NCI-H524 treated with DMSO at 0.1 percent for 48 hours (cell line): ENCODE measurements around the gene ARPC2.
"Not testable (repeated sequence)": the region's sequence is repeated elsewhere in the genome, so short reads cannot be mapped to it uniquely, and the experiment has no call there.

Experiments used
- DNase-seq: peaks from one replicate; lab custom pipeline; 2025; lab: John Stamatoyannopoulos, UW

Gene ARPC2

GRCh38 chr2:218216674-218217359, at the start of gene ARPC2:
Gene ARPC2 (plus strand): TSS chr2:218217189. CDS start chr2:218217471, 282 bp downstream.
- DNase-seq: peak; percentile 43

GRCh38 chr2:218168016-218168415, 49.0 kb upstream of the ARPC2 start:
- DNase-seq: no peak

DNA sequence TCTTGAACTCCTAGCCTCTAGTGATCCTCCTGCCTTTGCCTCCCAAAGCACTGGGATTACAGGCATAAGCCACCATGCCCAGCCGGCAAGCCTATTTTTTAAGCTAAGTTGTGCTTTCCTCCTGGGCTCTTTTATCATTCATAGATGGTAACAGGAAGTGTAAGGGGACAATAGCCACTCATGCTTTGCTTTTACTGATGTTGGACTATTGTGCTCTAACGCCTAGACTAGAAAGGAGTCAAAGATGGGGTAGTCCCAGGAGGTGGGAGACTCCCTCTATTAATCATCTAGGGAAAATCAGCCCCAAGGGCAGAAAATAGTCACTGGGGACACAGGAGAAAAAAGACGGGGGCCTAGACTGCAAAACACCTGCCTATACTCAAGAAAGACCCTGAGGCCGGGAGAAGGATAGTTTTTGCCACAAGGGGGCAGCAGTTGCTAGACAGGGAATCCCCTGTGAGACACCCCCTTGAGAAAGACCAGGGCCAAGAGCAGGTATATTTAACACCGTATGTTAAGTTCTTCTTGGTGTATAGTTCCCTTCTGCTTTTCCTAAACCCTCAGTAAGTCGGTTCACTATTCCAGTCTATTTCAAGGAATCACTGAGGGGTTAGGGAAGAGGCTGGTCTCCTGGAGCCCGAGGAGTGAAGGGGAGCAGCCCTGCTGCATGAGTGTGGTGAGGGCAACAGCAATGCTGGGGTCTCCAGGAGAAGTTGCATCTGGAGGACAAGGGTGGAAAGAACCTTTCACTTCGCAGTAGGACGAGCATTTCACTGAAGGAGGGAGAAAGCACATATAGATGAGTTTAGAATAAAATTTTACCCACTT, 48.1 kb upstream of the ARPC2 start:
- DNase-seq: no peak

DNA sequence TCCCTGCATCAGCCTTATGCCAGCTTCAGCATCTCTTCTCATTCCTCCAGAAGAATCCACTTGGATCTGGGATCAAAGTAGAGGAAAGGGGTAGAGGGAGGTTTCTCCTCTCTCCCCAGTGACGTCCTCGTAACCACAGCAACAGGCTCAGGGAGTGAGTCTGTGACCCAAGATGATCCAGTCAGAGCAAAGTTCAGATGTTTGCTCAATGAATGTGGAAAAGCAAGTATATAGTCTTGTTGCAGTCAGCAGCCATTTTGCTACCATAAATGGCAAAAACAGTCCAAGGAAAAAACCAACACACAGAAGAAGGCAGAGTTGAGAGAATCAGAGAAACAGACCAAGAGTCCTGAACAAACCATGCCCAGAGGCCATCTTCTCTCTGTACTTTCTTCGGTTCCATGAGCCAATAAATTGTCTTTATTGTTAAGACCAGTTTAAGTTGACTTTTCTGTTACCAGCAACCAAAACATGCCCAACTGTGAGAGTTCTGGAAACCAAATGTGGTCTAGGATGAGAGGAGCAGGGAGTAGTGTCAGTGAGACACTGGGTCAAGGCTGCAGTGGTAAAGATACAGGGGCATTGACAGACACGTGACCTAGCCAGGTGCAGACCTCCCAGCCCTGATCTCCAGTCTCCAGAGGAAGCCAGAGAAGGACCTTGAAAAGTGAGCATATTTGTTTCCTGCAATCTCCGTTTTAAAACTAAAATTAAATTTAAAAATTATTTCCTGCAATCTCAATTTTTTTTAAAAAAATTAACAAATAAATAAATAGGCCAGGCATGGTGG, 47.0 kb upstream of the ARPC2 start:
- no peak for DNase-seq

GRCh38 chr2:218171744-218172143, 45.2 kb upstream of the ARPC2 start:
- DNase-seq: not testable (repeated sequence)

- DNase-seq: no peak
These were observed 44.1 kb upstream of the ARPC2 start for GRCh38 chr2:218172845-218173244.

DNA sequence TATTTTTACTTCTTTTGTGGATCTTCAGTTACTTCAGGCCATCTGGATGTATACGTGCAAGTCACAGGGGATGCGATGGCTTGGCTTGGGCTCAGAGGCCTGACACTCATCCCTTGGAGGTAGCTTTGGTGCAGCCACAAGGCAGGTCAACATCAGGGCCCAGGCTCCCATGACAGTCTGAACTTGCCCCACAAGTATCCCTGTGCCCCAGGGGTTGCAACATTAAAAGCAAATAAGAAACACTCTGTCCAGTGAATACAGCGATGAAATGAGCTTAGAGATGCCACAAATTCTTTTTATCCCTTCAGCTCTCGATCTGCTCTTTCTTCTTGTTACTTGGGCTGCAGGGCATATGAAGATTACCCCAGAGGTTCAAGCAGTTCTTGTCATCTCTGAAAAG, 37.2 kb upstream of the ARPC2 start:
- no peak for DNase-seq

GRCh38 chr2:218180467-218181114, 36.4 kb upstream of the ARPC2 start:
- no peak for DNase-seq

DNA sequence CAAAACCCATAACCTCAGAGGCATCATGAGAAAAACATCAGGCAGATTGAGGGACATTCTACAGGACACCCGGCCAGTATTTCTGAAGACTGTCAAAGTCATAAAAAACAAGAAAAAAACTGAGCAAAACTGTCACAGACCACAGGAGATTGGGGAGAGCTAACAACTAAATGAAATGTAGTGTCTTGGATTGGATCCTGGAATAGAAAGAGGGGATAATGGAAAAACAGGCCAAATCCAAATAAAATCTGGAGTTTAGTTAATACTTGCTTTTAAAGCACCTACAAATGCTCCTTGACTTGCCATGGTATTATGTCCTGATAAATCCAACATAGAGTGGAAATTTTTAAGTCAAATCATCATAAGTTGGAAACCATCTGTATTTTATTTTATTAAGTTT, 32.7 kb upstream of the ARPC2 start:
- DNase-seq: no peak

- peak; percentile 8 for DNase-seq
These were observed 30.6 kb upstream of the ARPC2 start for GRCh38 chr2:218186355-218186766.

GRCh38 chr2:218186876-218187275, 30.1 kb upstream of the ARPC2 start:
- DNase-seq: no peak

GRCh38 chr2:218187296-218188015, 29.5 kb upstream of the ARPC2 start:
- no peak for DNase-seq

DNA sequence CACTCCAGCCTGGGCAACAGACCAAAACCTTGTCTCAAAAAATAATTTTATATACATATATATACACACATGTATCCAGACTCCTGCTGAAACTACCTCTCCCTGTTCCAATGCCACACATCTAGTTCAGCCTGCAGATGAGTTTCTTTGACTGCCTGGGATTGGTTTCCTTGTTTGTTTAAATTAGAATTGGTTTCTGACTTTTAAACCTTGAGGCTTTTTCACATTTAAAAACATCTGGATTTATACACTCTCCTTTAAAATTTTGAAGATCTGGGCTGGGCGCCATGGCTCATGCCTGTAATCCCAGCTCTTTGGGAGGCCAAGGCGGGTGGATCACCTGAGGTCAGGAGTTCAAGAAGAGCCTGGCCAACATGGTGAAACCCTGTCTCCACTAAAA, 28.5 kb upstream of the ARPC2 start:
- DNase-seq: no peak

- DNase-seq: no peak
These were observed 24.0 kb upstream of the ARPC2 start for GRCh38 chr2:218192902-218193430.

DNA sequence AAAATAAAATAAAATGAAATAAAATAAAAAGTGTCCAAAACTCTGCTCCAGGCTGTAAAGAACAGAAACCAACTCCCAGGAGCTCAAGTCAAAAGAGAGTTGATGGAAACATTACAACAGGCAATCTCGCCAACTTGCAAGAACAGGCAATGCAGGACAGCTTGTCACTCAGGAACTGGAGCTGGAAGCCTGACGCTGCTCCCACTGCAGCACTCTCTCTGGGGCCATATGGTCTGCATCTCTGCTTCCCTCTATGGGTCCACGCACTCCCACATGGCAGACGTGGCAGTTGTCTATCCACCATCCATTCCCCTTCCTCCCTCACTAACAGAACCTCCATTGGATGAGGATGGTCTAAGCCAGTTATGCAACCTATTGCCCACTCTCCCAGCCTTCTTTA, 23.3 kb upstream of the ARPC2 start:
- no peak for DNase-seq

DNA sequence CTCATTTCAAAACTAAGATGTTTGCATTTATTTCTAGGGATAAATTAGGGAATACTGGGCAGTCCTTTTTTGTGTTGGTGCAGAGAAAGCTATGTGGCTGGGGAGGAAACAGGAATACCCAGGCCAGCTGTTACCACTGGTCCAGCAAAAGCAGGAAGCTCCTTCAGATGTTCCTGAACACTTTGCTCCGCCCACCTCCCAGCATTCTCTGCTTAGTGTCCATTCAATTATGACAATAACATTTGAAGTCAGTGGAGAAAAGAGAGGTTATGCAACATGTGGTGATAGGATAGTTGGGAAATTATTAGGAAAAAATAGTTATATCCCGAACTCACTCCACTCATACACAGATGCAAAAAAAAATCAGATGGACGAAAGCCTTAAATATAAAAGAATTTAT, 22.1 kb upstream of the ARPC2 start:
- DNase-seq: no peak

DNA sequence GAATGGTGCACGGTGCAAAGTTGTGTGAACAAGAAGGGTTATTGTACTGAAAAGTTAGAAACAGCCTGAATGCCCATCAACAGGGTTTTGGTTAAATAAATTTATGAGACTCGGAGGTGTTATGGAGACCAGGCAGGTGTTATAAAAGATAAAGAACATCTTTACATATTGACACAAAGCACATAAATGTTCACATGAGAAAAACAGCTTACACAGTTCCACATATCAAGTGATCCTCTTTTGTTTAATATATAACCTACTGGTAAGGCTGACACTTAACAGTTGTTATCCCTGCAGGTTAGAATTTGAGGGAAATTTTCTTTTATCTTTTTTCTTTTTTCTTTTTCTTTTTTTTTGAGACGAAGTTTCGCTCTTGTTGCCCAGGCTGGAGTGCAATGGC, 20.0 kb upstream of the ARPC2 start:
- no peak for DNase-seq

DNA sequence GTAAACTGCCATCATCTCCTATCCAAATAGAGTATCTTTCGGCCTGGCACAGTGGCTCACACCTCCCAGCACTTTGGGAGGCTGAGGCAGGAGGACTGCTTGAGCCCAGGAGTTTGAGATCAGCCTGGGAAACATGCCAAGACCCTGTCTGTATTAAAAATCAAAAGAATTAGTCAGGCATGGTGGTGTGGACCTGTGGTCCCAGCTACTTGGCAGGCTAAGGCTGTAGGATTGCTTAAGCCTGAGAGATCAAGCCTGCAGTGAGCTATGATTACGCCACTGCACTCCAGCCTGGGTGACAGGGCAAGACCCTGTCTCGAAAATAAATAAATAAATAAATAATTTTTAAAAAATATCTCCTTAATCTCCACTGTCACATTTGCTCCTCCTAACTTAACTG, 14.7 kb upstream of the ARPC2 start:
- DNase-seq: no peak

DNA sequence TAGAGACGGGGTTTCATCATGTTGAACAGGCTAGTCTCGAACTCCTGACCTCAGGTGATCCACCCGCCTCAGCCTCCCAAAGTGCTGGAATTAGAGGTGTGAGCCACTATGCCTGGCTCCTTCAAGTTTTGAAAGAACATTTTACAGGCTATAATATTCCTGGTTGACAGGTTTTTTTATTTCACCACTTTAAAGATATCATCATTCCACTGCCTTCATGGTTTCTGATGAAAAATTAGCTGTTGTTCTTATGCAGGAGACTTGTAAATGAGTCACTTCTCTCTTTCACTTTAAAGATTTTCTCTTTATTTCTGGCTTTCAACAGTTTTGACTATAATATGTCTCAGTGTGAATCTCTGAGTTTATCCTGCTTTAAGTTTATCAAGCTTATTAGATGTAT, 7.9 kb upstream of the ARPC2 start:
- no peak for DNase-seq

DNA sequence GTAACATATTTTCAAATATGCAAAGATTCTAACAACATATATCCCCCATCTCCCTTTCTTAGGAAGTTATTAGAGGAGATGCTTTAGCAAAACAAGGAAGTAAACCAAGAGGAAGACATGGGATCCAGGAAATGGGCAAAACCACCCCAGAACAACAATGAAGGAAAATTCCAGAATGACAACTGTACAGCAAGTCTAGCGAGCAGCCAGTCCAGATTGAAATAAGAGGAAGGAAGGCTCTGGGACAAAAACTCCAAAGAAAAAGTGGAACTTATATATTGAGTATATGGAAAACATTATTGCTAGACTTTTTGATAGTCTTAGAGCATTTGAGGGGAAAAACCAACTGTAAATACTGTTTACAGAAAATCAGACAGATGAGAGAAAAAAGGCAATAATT, 2.9 kb upstream of the ARPC2 start:
- DNase-seq: no peak

GRCh38 chr2:218216336-218216673, 684 bp upstream of the ARPC2 start:
- no peak for DNase-seq
